ENCODE data around the gene CCNQ.

The CCNQ gene

GRCh38 chrX:153593811-153594500, 5.0 kb downstream of the CCNQ start:
- Histone ChIP-seq H3F3A (ENCODE audit: insufficient read depth, low read length) (no peaks in the 10 kb centered on the region), H3K36me3 (replicated peaks; ENCODE audit: insufficient read depth, low read length) (no peaks in the 10 kb centered on the region)

GRCh38 chrX:153592966-153593688, 5.8 kb downstream of the CCNQ start:
- peaks cover 13% of the 10 kb centered on the region for H3K79me2 ChIP-seq (ENCODE audit: low read length)
- H3K4me2 ChIP-seq (ENCODE audit: low read depth, low read length) = no peak overlapping the region
- no peak overlapping the region for H3K27ac ChIP-seq (ENCODE audit: low read length)
- H2AFZ ChIP-seq (ENCODE audit: low read length) = no peak overlapping the region
- TF ChIP-seq CTCF (IDR thresholded peaks at IDR 0.05; ENCODE audit: low read length) = no peak
- TF ChIP-seq EZH2phosphoT487 (IDR thresholded peaks at IDR 0.05; ENCODE audit: low read length) = no peak
- no peak for TF ChIP-seq EZH2 (optimal IDR thresholded peaks at IDR 0.05; ENCODE audit: low read depth, low read length)
- DNase-seq = no peak
- H3K4me1 ChIP-seq (ENCODE audit: low read length) = no peaks in the 10 kb centered on the region
- H3K36me3 ChIP-seq (replicated peaks; ENCODE audit: insufficient read depth, low read length) = no peaks in the 10 kb centered on the region
- H4K20me1 ChIP-seq (ENCODE audit: insufficient read depth, low read length) = no peaks in the 10 kb centered on the region
- no peak overlapping the region for H3K4me3 ChIP-seq (ENCODE audit: low read length)
- H3F3A ChIP-seq (ENCODE audit: insufficient read depth, low read length) = no peaks in the 10 kb centered on the region
- no peaks in the 10 kb centered on the region for H3K9me2 ChIP-seq (replicated peaks; ENCODE audit: insufficient read depth, low read length)
- H3K9ac ChIP-seq (ENCODE audit: low read length) = no peak overlapping the region
- no peaks in the 10 kb centered on the region for H3K9me3 ChIP-seq (replicated peaks; ENCODE audit: insufficient read depth, low read length)
- H3K27me3 ChIP-seq (replicated peaks; ENCODE audit: insufficient read depth, low read length) = no peaks in the 10 kb centered on the region

More at GRCh38 chrX:153593811-153594500, 5.0 kb downstream of the CCNQ start:
- Histone ChIP-seq H3K79me2 (ENCODE audit: low read length) (peaks cover 18% of the 10 kb centered on the region), H3K9me3 (replicated peaks; ENCODE audit: insufficient read depth, low read length) (no peaks in the 10 kb centered on the region), H3K27me3 (replicated peaks; ENCODE audit: insufficient read depth, low read length) (no peaks in the 10 kb centered on the region), H3K9ac (ENCODE audit: low read length) (no peak overlapping the region), H3K4me2 (ENCODE audit: low read depth, low read length) (no peak overlapping the region), H3K4me3 (ENCODE audit: low read length) (no peak overlapping the region), H3K27ac (ENCODE audit: low read length) (no peak overlapping the region), H3K9me2 (replicated peaks; ENCODE audit: insufficient read depth, low read length) (no peaks in the 10 kb centered on the region), H3K4me1 (ENCODE audit: low read length) (no peaks in the 10 kb centered on the region), H2AFZ (ENCODE audit: low read length) (no peak overlapping the region), H4K20me1 (ENCODE audit: insufficient read depth, low read length) (no peaks in the 10 kb centered on the region)
- DNase-seq = no peak
- no peak for TF ChIP-seq EZH2phosphoT487 (IDR thresholded peaks at IDR 0.05; ENCODE audit: low read length)
- TF ChIP-seq EZH2 (optimal IDR thresholded peaks at IDR 0.05; ENCODE audit: low read depth, low read length) = no peak
- TF ChIP-seq CTCF (IDR thresholded peaks at IDR 0.05; ENCODE audit: low read length) = no peak

DNA sequence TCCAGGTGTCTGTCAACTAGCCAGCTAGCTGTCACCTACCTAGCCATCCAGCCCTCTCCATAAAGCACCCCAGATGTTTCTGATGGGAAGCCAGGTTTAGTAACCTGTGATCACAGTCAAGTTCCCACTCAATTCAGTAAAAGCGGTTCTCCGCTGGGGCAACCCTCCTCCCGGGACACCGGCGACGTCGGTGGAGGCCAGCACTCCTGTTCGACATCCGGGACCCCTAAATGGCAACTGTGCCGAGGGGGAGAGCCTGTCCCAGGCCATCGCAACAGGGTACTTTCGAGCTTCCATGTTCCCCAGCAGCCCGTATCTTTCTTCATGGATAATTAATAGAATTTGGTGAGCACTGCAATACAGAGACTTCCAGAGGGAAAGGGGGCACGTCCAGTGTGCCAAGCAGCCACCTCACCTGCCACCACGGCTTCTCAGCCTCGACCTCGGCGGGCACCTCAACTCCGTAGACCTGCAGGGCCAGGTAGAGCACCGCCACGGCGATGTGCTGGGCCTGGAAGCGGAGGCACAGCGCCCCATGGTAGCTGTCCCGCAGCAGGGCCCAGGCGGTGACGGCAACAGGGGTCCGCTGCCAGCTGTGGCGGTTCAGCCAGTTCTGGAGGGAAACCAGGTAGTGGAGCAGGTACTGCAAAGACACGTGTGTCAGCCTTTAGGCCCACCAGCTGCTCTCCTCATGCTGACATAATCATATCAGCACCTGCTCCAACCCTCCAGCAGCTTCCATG, 6.7 kb downstream of the CCNQ start:
- DNase-seq = no peak
- no peak overlapping the region for H3K9ac ChIP-seq (ENCODE audit: low read length)
- H3K79me2 ChIP-seq (ENCODE audit: low read length) = 0 out of 2 replicates have a peak, but pooled peaks cover 4% of the 10 kb centered on the region
- no peaks in the 10 kb centered on the region for H3K9me2 ChIP-seq (replicated peaks; ENCODE audit: insufficient read depth, low read length)
- no peak overlapping the region for H3K27ac ChIP-seq (ENCODE audit: low read length)
- no peaks in the 10 kb centered on the region for H4K20me1 ChIP-seq (ENCODE audit: insufficient read depth, low read length)
- H3K9me3 ChIP-seq (replicated peaks; ENCODE audit: insufficient read depth, low read length) = no peaks in the 10 kb centered on the region
- no peak overlapping the region for H3K4me2 ChIP-seq (ENCODE audit: low read depth, low read length)
- H3K4me1 ChIP-seq (ENCODE audit: low read length) = no peaks in the 10 kb centered on the region
- no peak overlapping the region for H2AFZ ChIP-seq (ENCODE audit: low read length)
- no peaks in the 10 kb centered on the region for H3F3A ChIP-seq (ENCODE audit: insufficient read depth, low read length)
- H3K27me3 ChIP-seq (replicated peaks; ENCODE audit: insufficient read depth, low read length) = no peaks in the 10 kb centered on the region
- H3K36me3 ChIP-seq (replicated peaks; ENCODE audit: insufficient read depth, low read length) = no peaks in the 10 kb centered on the region
- TF ChIP-seq EZH2 (optimal IDR thresholded peaks at IDR 0.05; ENCODE audit: low read depth, low read length) (no peak), EZH2phosphoT487 (IDR thresholded peaks at IDR 0.05; ENCODE audit: low read length) (no peak), CTCF (IDR thresholded peaks at IDR 0.05; ENCODE audit: low read length) (no peak)
- H3K4me3 ChIP-seq (ENCODE audit: low read length) = no peak overlapping the region

Measured in MM.1S (cell line).